Immature natural killer cell (primary cell): Measurements from ENCODE around the gene ABCA6. TPM values are rescaled to one million over a fixed set of nuclear protein-coding genes. Genes with fewer than 3 reads are reported as not detected.

Experiments used
- DNase-seq, 3 donors: peaks; one replicate each; pipeline ENCODE4 v3.0.0; 2022; ENCODE audit warnings: mixed read lengths in 1 of 3
- H3K27ac Mint-ChIP-seq, 6 donors: one replicate each; pipeline ENCODE4 v1.8.0; 2020; ENCODE audit warnings: mixed read lengths in 6 of 6, mild to moderate bottlenecking in 5 of 6, inconsistent platforms in 4 of 6, moderate library complexity in 3 of 6
- H3K27me3 Mint-ChIP-seq, 3 donors: one replicate each; pipeline ENCODE4 v1.8.0; 2020 to 2021; ENCODE audit warnings: low read depth in 3 of 3, mild to moderate bottlenecking in 3 of 3, mixed read lengths in 3 of 3, moderate library complexity in 3 of 3, inconsistent platforms in 1 of 3
- H3K36me3 Mint-ChIP-seq, 3 donors: one replicate each; pipeline ENCODE4 v1.8.0; 2020; ENCODE audit warnings: mixed read lengths in 3 of 3, inconsistent platforms in 2 of 3, mild to moderate bottlenecking in 2 of 3
- H3K4me1 Mint-ChIP-seq, 2 donors: one replicate each; pipeline ENCODE4 v1.8.0; 2020; ENCODE audit warnings: inconsistent platforms in 2 of 2, mild to moderate bottlenecking in 2 of 2, mixed read lengths in 2 of 2, moderate library complexity in 1 of 2
- H3K4me3 Mint-ChIP-seq, 5 donors: one replicate each; pipeline ENCODE4 v1.8.0; 2020; ENCODE audit warnings: mild to moderate bottlenecking in 5 of 5, mixed read lengths in 5 of 5, inconsistent platforms in 3 of 5, moderate library complexity in 3 of 5
- H3K9me3 Mint-ChIP-seq, 6 donors: one replicate each; pipeline ENCODE4 v1.8.0; 2020; ENCODE audit warnings: mild to moderate bottlenecking in 6 of 6, mixed read lengths in 6 of 6, inconsistent platforms in 4 of 6, moderate library complexity in 3 of 6
- polyA plus RNA-seq, 3 donors: library from polyadenylated mRNA; unstranded; fragments of 300-500 nt; fragmentation: Illumina TruSeq; gene quantifications; one replicate each; pipeline ENCODE4 v1.2.3, GENCODE V29; 2021

ABCA6 gene
- polyA plus RNA-seq, 3 donors from 2014 or later, result not detected

GRCh38 chr17:69062860-69063581 lies 78.7 kb downstream of the ABCA6 start:
- DNase-seq, result no peak
- Mint-ChIP-seq H3K36me3 (peaks cover 0 to 3% (median 0%) of the 10 kb centered on the region in 3 donors), H3K4me1 (peaks cover 57 to 76% of the 10 kb centered on the region in 2 donors), H3K27me3 (peaks cover 0 to 5% (median 2%) of the 10 kb centered on the region in 3 donors), H3K27ac (no peak overlapping the region), H3K4me3 (no peak overlapping the region), H3K9me3 (peaks cover 0 to 3% (median 0%) of the 10 kb centered on the region in 6 donors)

GRCh38 chr17:69061721-69062556 lies 79.8 kb downstream of the ABCA6 start:
- peaks cover 0 to 8% (median 2%) of the 10 kb centered on the region in 3 donors for H3K27me3 Mint-ChIP-seq
- no peak for DNase-seq
- H3K4me1 Mint-ChIP-seq, result peaks cover 59 to 77% of the 10 kb centered on the region in 2 donors
- peaks cover 0 to 3% (median 0%) of the 10 kb centered on the region in 3 donors for H3K36me3 Mint-ChIP-seq
- H3K9me3 Mint-ChIP-seq, result peaks cover 0 to 3% (median 0%) of the 10 kb centered on the region in 6 donors
- H3K27ac Mint-ChIP-seq, result peak overlapping the region in 3 of 6 donors; percentile 4 to 48 (median 14)
- H3K4me3 Mint-ChIP-seq, result no peak overlapping the region

GRCh38 chr17:69060822-69061221 lies 80.9 kb downstream of the ABCA6 start, which contains the start of gene ABCA9:
ABCA9 (minus strand) TSS chr17:69060927; CDS start chr17:69051126, 9,801 bp downstream.
- H3K4me1 Mint-ChIP-seq, result peaks cover 49 to 72% of the 10 kb centered on the region in 2 donors
- peak within 1 kb of the TSS in 3 of 5 donors; percentile 3 to 64 (median 53) for H3K4me3 Mint-ChIP-seq
- H3K36me3 Mint-ChIP-seq, result no peaks in the 10 kb centered on the region
- peak within 1 kb of the TSS in 5 of 6 donors; percentile 4 to 58 (median 21) for H3K27ac Mint-ChIP-seq
- no peak for DNase-seq
- H3K27me3 Mint-ChIP-seq, result peaks cover 0 to 8% (median 2%) of the 10 kb centered on the region in 3 donors
- H3K9me3 Mint-ChIP-seq, result peaks cover 0 to 3% (median 1%) of the 10 kb centered on the region in 6 donors

GRCh38 chr17:69059458-69060175 lies 82.1 kb downstream of the ABCA6 start:
- Mint-ChIP-seq H3K27ac (peak overlapping the region; percentile 24 to 82 (median 47)), H3K4me1 (peaks cover 37 to 60% of the 10 kb centered on the region in 2 donors), H3K36me3 (no peaks in the 10 kb centered on the region), H3K4me3 (peak overlapping the region; percentile 44 to 64 (median 54)), H3K9me3 (peaks cover 0 to 6% (median 3%) of the 10 kb centered on the region in 6 donors), H3K27me3 (peaks cover 0 to 8% (median 2%) of the 10 kb centered on the region in 3 donors)
- peak in 1 of 3 donors; percentile 9 for DNase-seq

GRCh38 chr17:69058165-69058564 lies 83.5 kb downstream of the ABCA6 start:
- Mint-ChIP-seq H3K27me3 (peaks cover 0 to 8% (median 2%) of the 10 kb centered on the region in 3 donors), H3K4me3 (no peak overlapping the region), H3K27ac (peak overlapping the region in 1 of 6 donors; percentile 62), H3K36me3 (peaks cover 0 to 3% (median 0%) of the 10 kb centered on the region in 3 donors), H3K4me1 (peaks cover 33 to 53% of the 10 kb centered on the region in 2 donors), H3K9me3 (peaks cover 0 to 7% (median 4%) of the 10 kb centered on the region in 6 donors)
- DNase-seq, result no peak

DNA sequence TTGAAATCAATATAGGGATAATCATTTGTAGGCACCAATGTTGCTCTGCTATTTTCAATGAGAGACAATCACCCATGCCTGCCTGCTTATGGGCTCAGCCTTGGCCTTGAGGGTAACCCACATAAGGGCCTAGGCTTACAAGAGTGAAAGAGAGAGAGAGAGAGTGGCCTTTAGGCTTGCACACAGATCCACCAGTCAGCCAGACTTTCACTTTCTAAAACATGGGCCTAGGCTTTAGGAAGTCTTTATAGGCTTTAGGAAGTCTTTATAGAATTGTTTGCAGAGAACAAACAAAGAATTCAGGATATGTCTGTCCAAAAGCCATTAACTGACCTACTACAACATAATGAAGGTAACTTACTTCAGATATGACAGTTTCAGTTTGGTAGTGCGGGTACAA lies 84.4 kb downstream of the ABCA6 start:
- H3K36me3 Mint-ChIP-seq, result peaks cover 0 to 3% (median 0%) of the 10 kb centered on the region in 3 donors
- H3K27ac Mint-ChIP-seq, result peak overlapping the region in 1 of 6 donors; percentile 4
- H3K9me3 Mint-ChIP-seq, result peaks cover 0 to 7% (median 4%) of the 10 kb centered on the region in 6 donors
- peaks cover 33 to 53% of the 10 kb centered on the region in 2 donors for H3K4me1 Mint-ChIP-seq
- H3K27me3 Mint-ChIP-seq, result peaks cover 0 to 8% (median 2%) of the 10 kb centered on the region in 3 donors
- no peak overlapping the region for H3K4me3 Mint-ChIP-seq
- no peak for DNase-seq

- Mint-ChIP-seq H3K4me3 (no peak overlapping the region), H3K9me3 (peaks cover 0 to 7% (median 4%) of the 10 kb centered on the region in 6 donors), H3K27ac (no peak overlapping the region), H3K4me1 (peaks cover 33 to 49% of the 10 kb centered on the region in 2 donors), H3K27me3 (peaks cover 0 to 13% (median 2%) of the 10 kb centered on the region in 3 donors), H3K36me3 (peaks cover 0 to 4% (median 3%) of the 10 kb centered on the region in 3 donors)
- DNase-seq, result no peak
Observed at GRCh38 chr17:69056179-69056823, 85.4 kb downstream of the ABCA6 start.

GRCh38 chr17:69055334-69055733 lies 86.4 kb downstream of the ABCA6 start:
- H3K9me3 Mint-ChIP-seq, result peaks cover 0 to 9% (median 4%) of the 10 kb centered on the region in 6 donors
- H3K36me3 Mint-ChIP-seq, result peaks cover 0 to 4% (median 3%) of the 10 kb centered on the region in 3 donors
- no peak overlapping the region for H3K4me3 Mint-ChIP-seq
- peaks cover 0 to 16% (median 2%) of the 10 kb centered on the region in 3 donors for H3K27me3 Mint-ChIP-seq
- no peak for DNase-seq
- peaks cover 31 to 39% of the 10 kb centered on the region in 2 donors for H3K4me1 Mint-ChIP-seq
- no peak overlapping the region for H3K27ac Mint-ChIP-seq

GRCh38 chr17:69050999-69051775 lies 90.5 kb downstream of the ABCA6 start:
- peaks cover 0 to 4% (median 3%) of the 10 kb centered on the region in 3 donors for H3K36me3 Mint-ChIP-seq
- no peak overlapping the region for H3K27ac Mint-ChIP-seq
- DNase-seq, result no peak
- H3K27me3 Mint-ChIP-seq, result peaks cover 0 to 8% (median 0%) of the 10 kb centered on the region in 3 donors
- H3K4me1 Mint-ChIP-seq, result peaks cover 27 to 28% of the 10 kb centered on the region in 2 donors
- H3K4me3 Mint-ChIP-seq, result no peak overlapping the region
- peaks cover 0 to 9% (median 2%) of the 10 kb centered on the region in 6 donors for H3K9me3 Mint-ChIP-seq

- H3K4me3 Mint-ChIP-seq, result peak overlapping the region; percentile 46 to 76 (median 65)
- peaks cover 0 to 4% (median 0%) of the 10 kb centered on the region in 6 donors for H3K9me3 Mint-ChIP-seq
- peaks cover 27 to 28% of the 10 kb centered on the region in 2 donors for H3K4me1 Mint-ChIP-seq
- peaks cover 0 to 8% (median 2%) of the 10 kb centered on the region in 3 donors for H3K27me3 Mint-ChIP-seq
- peak overlapping the region; percentile 1 to 56 (median 24) for H3K27ac Mint-ChIP-seq
- DNase-seq, result no peak
- peaks cover 0 to 4% (median 3%) of the 10 kb centered on the region in 3 donors for H3K36me3 Mint-ChIP-seq
Observed at GRCh38 chr17:69048634-69049033, 93.1 kb downstream of the ABCA6 start.

- Mint-ChIP-seq H3K27ac (peak overlapping the region in 3 of 6 donors; percentile 40 to 51 (median 45)), H3K9me3 (peaks cover 0 to 2% (median 0%) of the 10 kb centered on the region in 6 donors), H3K36me3 (peaks cover 0 to 4% (median 0%) of the 10 kb centered on the region in 3 donors), H3K27me3 (peaks cover 0 to 8% (median 2%) of the 10 kb centered on the region in 3 donors), H3K4me1 (peaks cover 27 to 28% of the 10 kb centered on the region in 2 donors), H3K4me3 (peak overlapping the region in 4 of 5 donors; percentile 11 to 65 (median 46))
- no peak for DNase-seq
Observed at GRCh38 chr17:69047368-69048263, 94.1 kb downstream of the ABCA6 start.
